T-helper 17 cell (primary cell): ENCODE data around the gene GPS1. TPM values are rescaled to one million over a fixed set of nuclear protein-coding genes. Genes with fewer than 3 reads are reported as not detected.

Experiments
- ATAC-seq: fragments of 150-1000 bp; cut with Tn5 transposase; 2 replicates; pipeline ENCODE4 v1.10.0; 2021; ENCODE audit warnings: mild to moderate bottlenecking, moderate library complexity
- DNase-seq, 3 donors: peaks; one replicate each; pipeline versions ENCODE4 v3.0.0 to v3.0.0-alpha.2; 2020 to 2021
- H3K9me3 ChIP-seq: one replicate; pipeline ENCODE4 v1.7.0; 2013; ENCODE audit warnings: low read length, mild to moderate bottlenecking; ENCODE audit not compliant: control insufficient read depth, poor library complexity, severe bottlenecking
- H3K27ac Mint-ChIP-seq: one replicate; pipeline ENCODE4 v1.8.0; 2022; ENCODE audit warnings: mild to moderate bottlenecking, moderate library complexity, mixed read lengths
- H3K27me3 Mint-ChIP-seq: one replicate; pipeline ENCODE4 v1.8.0; 2022; ENCODE audit warnings: mixed read lengths
- H3K36me3 Mint-ChIP-seq: one replicate; pipeline ENCODE4 v1.8.0; 2022; ENCODE audit warnings: low read depth, mixed read lengths
- H3K4me1 Mint-ChIP-seq: one replicate; pipeline ENCODE4 v1.8.0; 2022; ENCODE audit warnings: mild to moderate bottlenecking, mixed read lengths
- H3K4me3 Mint-ChIP-seq: one replicate; pipeline ENCODE4 v1.8.0; 2022; ENCODE audit warnings: mild to moderate bottlenecking, moderate library complexity, mixed read lengths
- total RNA-seq, 4 donors: library from RNA in 2 of 4; stranded (reverse) in 2 of 4; gene quantifications; one replicate each; pipeline ENCODE4 v1.2.3 and lab custom pipeline; 2022 to 2026

The GPS1 gene
- total RNA-seq, 2 donors from 2014 or later, result 63.2 to 66.1 TPM

DNA sequence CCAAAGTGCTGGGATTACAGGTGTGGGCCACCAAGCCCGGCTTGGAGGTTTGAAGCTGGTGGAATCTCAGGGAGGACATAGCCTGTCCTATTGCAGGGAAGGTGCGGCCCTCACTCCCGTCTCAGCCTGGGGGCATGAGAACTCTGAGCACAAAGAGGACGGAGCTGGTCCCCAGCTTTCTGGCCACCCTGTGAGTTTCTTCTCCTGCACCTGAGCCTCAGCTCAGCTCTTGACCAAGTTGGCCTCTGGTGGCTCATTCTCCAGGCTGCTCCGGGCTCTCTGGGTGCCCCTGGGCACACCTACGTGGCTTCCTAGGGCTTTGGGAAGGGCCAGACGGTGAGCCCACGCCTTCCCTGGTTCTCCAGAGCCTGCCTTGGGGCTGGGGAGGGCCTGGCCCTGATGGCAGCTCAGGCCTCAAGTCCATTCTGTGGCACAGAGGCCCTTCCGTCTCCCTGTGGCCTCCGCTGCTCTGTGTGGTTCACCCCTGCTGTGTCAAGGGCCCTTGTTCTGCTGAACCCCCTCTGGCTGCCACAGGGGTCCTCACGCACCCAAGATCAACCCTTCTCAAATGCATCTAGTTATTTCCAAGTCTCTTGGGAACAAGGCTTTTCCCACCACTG lies 53.2 kb downstream of the GPS1 start:
- H3K27me3 Mint-ChIP-seq, result no peaks in the 10 kb centered on the region
- no peaks in the 10 kb centered on the region for H3K9me3 ChIP-seq
- H3K4me1 Mint-ChIP-seq, result peaks cover 20% of the 10 kb centered on the region
- no peaks in the 10 kb centered on the region for H3K36me3 Mint-ChIP-seq
- DNase-seq, result no peak
- H3K4me3 Mint-ChIP-seq, result no peak overlapping the region
- no peak for ATAC-seq
- peak overlapping the region; percentile 93 for H3K27ac Mint-ChIP-seq

DNA sequence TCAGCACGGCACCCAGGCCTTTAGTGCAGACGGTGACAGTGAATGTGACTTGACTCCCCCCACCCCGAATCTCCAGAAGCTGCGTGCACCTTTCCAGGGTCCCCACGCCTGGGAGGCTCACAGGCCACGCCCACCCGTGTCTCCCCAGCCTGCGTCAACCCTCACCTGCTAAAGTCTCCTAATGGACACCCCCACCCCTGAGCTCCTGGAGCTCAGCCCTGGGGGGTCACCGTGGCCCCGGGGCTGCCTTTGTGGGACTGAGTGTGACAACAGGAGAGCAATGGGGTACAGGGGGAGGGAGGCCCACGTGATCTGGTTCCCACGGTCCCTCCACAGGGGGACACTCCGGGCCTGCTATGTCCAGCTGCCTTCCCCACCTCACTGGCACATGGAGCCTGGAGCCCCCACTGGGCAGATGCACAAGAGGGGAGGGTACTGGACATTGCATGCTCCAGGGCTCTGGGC lies 53.8 kb downstream of the GPS1 start:
- peaks cover 20% of the 10 kb centered on the region for H3K4me1 Mint-ChIP-seq
- DNase-seq, result no peak
- no peaks in the 10 kb centered on the region for H3K27me3 Mint-ChIP-seq
- peak overlapping the region; percentile 93 for H3K27ac Mint-ChIP-seq
- H3K36me3 Mint-ChIP-seq, result no peaks in the 10 kb centered on the region
- H3K4me3 Mint-ChIP-seq, result peak overlapping the region; percentile 93
- ATAC-seq, result no peak
- no peaks in the 10 kb centered on the region for H3K9me3 ChIP-seq

DNA sequence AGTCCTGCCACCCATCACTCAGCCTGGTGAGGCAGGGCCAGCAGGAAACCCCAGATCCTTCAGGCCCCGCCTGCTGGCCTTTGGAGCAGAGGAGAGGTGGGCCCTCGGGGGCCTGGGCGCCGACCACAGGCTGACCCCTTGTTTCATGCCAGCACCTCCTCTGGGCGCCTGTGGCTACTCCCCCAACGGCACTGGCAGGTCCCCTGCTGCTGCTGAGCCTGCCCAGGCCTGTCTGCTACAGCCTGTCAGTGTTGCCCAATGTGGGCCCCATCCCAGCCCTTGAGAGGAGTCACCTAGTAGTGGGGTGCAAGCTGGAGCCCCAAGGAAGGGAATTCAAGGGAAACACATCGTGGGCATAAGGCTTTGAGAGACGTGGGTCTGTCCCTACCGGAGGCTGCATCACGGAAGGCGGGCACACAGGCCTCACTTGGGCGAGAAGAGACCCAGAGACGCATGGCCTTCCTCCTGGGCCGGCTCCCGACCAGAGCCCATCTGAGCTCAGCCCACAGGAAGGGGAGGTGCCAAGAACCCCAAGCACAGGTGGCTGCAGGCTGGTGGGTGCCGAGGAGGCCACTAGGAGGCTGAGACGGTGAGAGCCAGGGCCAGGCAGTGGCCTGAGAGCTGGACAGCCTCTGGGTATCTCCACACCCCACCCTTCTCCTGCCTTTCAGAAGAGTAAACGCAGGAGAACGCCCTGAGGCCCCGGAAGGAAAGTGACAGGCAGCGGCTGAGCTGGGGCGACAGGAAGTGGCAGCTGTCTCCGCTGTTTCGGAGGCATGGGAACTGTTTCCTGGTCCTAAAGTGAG lies 54.4 kb downstream of the GPS1 start:
- peak; percentile 89 for ATAC-seq
- Mint-ChIP-seq H3K4me3 (peak overlapping the region; percentile 93), H3K27ac (peak overlapping the region; percentile 93), H3K27me3 (no peaks in the 10 kb centered on the region), H3K4me1 (peaks cover 20% of the 10 kb centered on the region), H3K36me3 (no peaks in the 10 kb centered on the region)
- peak in 1 of 3 donors; percentile 36 for DNase-seq
- no peaks in the 10 kb centered on the region for H3K9me3 ChIP-seq

DNA sequence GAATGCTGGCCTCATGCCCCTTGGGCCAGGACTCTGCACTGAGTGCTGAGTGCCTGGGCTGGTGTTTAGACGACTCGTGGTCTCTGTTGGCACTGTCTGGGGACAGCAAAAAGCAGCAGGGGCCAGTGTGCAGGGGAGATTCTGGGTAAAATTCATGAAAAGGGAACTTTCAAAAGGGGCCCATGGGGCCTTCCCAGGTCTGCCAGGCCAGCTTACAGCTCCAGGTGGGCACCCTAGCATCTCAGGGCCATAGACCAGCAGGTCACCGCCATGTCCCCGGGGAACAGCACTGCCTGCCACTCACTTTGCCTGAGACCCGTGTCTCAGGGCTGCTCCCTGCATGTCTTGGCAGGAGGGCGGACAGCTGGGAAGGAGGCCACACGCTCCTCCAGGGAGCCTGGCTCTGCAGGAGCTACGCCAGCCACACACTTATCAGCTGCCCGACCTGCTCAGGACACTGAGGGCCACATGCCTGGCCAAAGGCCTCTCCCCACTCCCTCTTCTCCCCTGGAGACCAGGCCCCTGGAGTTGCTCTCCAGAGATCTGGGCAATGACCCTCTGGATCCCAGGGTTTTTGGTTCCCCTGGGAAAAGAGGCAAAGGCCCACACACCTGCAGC lies 55.1 kb downstream of the GPS1 start:
- ATAC-seq (peak; percentile 46), DNase-seq (no peak)
- H3K9me3 ChIP-seq, result no peaks in the 10 kb centered on the region
- Mint-ChIP-seq H3K4me1 (peaks cover 20% of the 10 kb centered on the region), H3K27me3 (no peaks in the 10 kb centered on the region), H3K4me3 (peak overlapping the region; percentile 93), H3K27ac (peak overlapping the region; percentile 93), H3K36me3 (no peaks in the 10 kb centered on the region)

Other genes with a start within 250 kb of the GPS1 start
- not detected for gene GCGR, start 247.7 kb upstream of the GPS1 start, total RNA-seq
- 10 to 100 TPM; 50.3 to 51.9 TPM for gene MCRIP1, start 218.6 kb upstream of the GPS1 start, total RNA-seq
- not detected for gene PPP1R27, start 216.8 kb upstream of the GPS1 start, total RNA-seq
- 100 to 1,000 TPM; 281 to 320 TPM for gene P4HB, start 191.4 kb upstream of the GPS1 start, total RNA-seq
- gene ARHGDIA, start 180.6 kb upstream of the GPS1 start, total RNA-seq, result 100 to 1,000 TPM; 564 to 643 TPM
- 10 to 100 TPM; 79.9 to 88.8 TPM for gene ALYREF, start 160.3 kb upstream of the GPS1 start, total RNA-seq
- 10 to 100 TPM; 32.8 to 36.2 TPM for gene ANAPC11, start 160.2 kb upstream of the GPS1 start, total RNA-seq
- gene NPB, start 149.7 kb upstream of the GPS1 start, total RNA-seq, result not detected
- gene PCYT2, start 140.5 kb upstream of the GPS1 start, total RNA-seq, result 10 to 100 TPM; 21.6 to 26.0 TPM
- 10 to 100 TPM; 48.9 to 58.2 TPM for gene SIRT7, start 133.7 kb upstream of the GPS1 start, total RNA-seq
- 10 to 100 TPM; 15.4 to 23.0 TPM for gene MAFG, start 124.2 kb upstream of the GPS1 start, total RNA-seq
- gene PYCR1, start 114.6 kb upstream of the GPS1 start, total RNA-seq, result 1 to 10 TPM in 1 of 2 donors, under 1 TPM in 1; 0.72 to 1.9 TPM
- gene MYADML2, start 104.7 kb upstream of the GPS1 start, total RNA-seq, result not detected
- gene NOTUM, start 90.7 kb upstream of the GPS1 start, total RNA-seq, result not detected
- gene ASPSCR1, start 74.3 kb upstream of the GPS1 start, total RNA-seq, result 10 to 100 TPM; 38.1 to 40.1 TPM
- 10 to 100 TPM; 20.9 to 21.1 TPM for gene CENPX, start 29.0 kb upstream of the GPS1 start, total RNA-seq
- 10 to 100 TPM; 12.9 to 13.5 TPM for gene LRRC45, start 28.6 kb upstream of the GPS1 start, total RNA-seq
- 1 to 10 TPM; 2.6 to 3.1 TPM for gene RAC3, start 20.2 kb upstream of the GPS1 start, total RNA-seq
- gene DCXR, start 14.2 kb upstream of the GPS1 start, total RNA-seq, result 10 to 100 TPM; 55.6 to 77.5 TPM
- 10 to 100 TPM; 26.5 to 28.3 TPM for gene RFNG, start 87 bp upstream of the GPS1 start, total RNA-seq
- gene DUS1L, start 13.9 kb downstream of the GPS1 start, total RNA-seq, result 100 to 1,000 TPM; 130 to 131 TPM
- gene FASN, start 46.3 kb downstream of the GPS1 start, total RNA-seq, result 100 to 1,000 TPM in 1 of 2 donors, 10 to 100 TPM in 1; 87.3 to 126 TPM
- gene CCDC57, start 160.9 kb downstream of the GPS1 start, total RNA-seq, result 10 to 100 TPM; 79.1 to 89.0 TPM
- 10 to 100 TPM; 47.2 to 56.2 TPM for gene SLC16A3, start 177.1 kb downstream of the GPS1 start, total RNA-seq
- gene CSNK1D, start 221.8 kb downstream of the GPS1 start, total RNA-seq, result 100 to 1,000 TPM; 218 to 273 TPM